Measurements from ENCODE around the gene METTL21C. TPM values are rescaled to one million over a fixed set of nuclear protein-coding genes. Genes with fewer than 3 reads are reported as not detected.

Gene METTL21C
- total and polyA plus RNA-seq, 4 experiments from 2014 or later: not detected

DNA sequence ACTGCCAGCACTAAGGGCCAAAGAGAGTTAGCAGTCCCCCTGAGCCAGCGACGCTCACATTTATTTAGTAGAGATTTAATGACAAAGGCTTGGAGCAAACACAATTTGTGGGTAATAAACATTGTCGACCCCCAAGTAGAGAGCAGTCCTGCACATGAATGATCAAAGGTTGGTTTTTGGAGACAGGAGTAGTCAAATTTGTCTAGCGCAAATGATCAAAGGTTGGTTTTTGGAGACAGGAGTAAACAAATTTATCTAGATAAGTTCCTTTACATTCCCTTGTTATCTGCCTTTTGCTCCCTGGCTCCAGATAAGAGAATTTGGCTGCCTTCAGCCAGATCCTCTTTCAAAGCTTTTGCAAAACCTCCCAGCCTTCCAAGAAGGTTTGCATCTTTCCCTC, 26.9 kb downstream of the METTL21C start:
- no peak overlapping the region for H3K4me3 Mint-ChIP-seq
- CTCF ChIA-PET (ENCODE audit: partially characterized antibody): no interaction called here

GRCh38 chr13:102667023-102667422, 27.8 kb downstream of the METTL21C start:
- POLR2A ChIA-PET (ENCODE audit: partially characterized antibody): interaction anchor here (1.1 kb wide), 1 partner anchor 71 kb away, joined by 3 read pairs; no protein-coding TSS in a partner anchor
- intact Hi-C loops (cut with micrococcal nuclease): no loop called here
- H3K36me3 ChIP-seq (ENCODE audit: insufficient read depth, low read length): peaks cover 48% of the 10 kb centered on the region
- no peak overlapping the region for H3K4me3 Mint-ChIP-seq
- H3K4me3 ChIP-seq (ENCODE audit: low read length in 2 of 2): no peak overlapping the region
- no peaks in the 10 kb centered on the region for H3K27me3 ChIP-seq (ENCODE audit: insufficient read depth, low read length)
- DNase-seq: no peak
- no peak overlapping the region for H3K27ac Mint-ChIP-seq
- H3K27me3 Mint-ChIP-seq: no peaks in the 10 kb centered on the region
- H3K9me3 Mint-ChIP-seq: peaks cover 0 to 29% (median 20%) of the 10 kb centered on the region in 8 donors
- peaks cover 75 to 76% of the 10 kb centered on the region in 2 donors for H3K36me3 Mint-ChIP-seq
- H3K4me1 Mint-ChIP-seq: peaks cover 0 to 2% (median 0%) of the 10 kb centered on the region in 4 donors
- H3K4me1 ChIP-seq (ENCODE audit: insufficient read depth, low read length): no peaks in the 10 kb centered on the region
- peaks cover 0 to 13% of the 10 kb centered on the region in 2 donors for H3K9me3 ChIP-seq (ENCODE audit: control insufficient read depth in 1 of 2, low read length in 2 of 2)
- H3K27ac ChIP-seq (ENCODE audit: low read depth, low read length): no peak overlapping the region
- CTCF ChIA-PET (ENCODE audit: partially characterized antibody): no interaction called here

More for the DNA sequence above, 26.9 kb downstream of the METTL21C start:
- POLR2A ChIA-PET (ENCODE audit: partially characterized antibody): no interaction called here
- Histone ChIP-seq H3K36me3 (ENCODE audit: insufficient read depth, low read length) (peaks cover 51% of the 10 kb centered on the region), H3K4me1 (ENCODE audit: insufficient read depth, low read length) (no peaks in the 10 kb centered on the region), H3K27ac (ENCODE audit: low read depth, low read length) (no peak overlapping the region), H3K9me3 (ENCODE audit: control insufficient read depth in 1 of 2, low read length in 2 of 2) (peaks cover 0 to 13% of the 10 kb centered on the region in 2 donors), H3K4me3 (ENCODE audit: low read length in 2 of 2) (no peak overlapping the region), H3K27me3 (ENCODE audit: insufficient read depth, low read length) (no peaks in the 10 kb centered on the region)
- no peak for DNase-seq
- H3K4me1 Mint-ChIP-seq: peaks cover 0 to 1% (median 0%) of the 10 kb centered on the region in 4 donors
- no peaks in the 10 kb centered on the region for H3K27me3 Mint-ChIP-seq
- H3K27ac Mint-ChIP-seq: peak overlapping the region in 1 of 7 donors; percentile 24
- intact Hi-C loops (cut with micrococcal nuclease): no loop called here
- peaks cover 73 to 80% of the 10 kb centered on the region in 2 donors for H3K36me3 Mint-ChIP-seq
- H3K9me3 Mint-ChIP-seq: peaks cover 0 to 29% (median 20%) of the 10 kb centered on the region in 8 donors

GRCh38 chr13:102659168-102659713, 35.6 kb downstream of the METTL21C start:
- CTCF ChIA-PET (ENCODE audit: partially characterized antibody): interaction anchor here (2.8 kb wide), 1 partner anchor 67 kb away, joined by 11 read pairs; no protein-coding TSS in a partner anchor
- intact Hi-C loops (cut with micrococcal nuclease): no loop called here
- POLR2A ChIA-PET (ENCODE audit: partially characterized antibody): no interaction called here

DNA sequence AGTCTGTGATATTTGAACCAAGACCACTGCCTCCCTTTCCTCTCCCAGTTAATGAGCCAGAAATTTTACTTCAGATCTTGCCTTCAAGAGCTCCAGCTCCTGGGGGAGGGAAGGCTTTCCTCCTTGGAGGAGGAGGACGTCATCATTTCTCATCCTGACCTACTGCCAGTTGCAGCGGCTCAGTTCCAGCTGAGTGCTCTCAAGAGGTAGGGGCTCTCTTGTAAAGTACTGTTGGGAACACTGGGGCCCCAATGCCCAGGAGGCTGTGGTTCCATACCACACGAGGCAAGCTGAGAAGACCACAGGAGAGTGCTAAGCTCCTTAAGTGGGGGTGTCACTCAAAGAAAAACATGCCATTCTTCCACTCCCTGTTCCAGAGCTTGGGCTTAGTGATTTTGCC, 36.2 kb downstream of the METTL21C start:
- Mint-ChIP-seq H3K4me1 (peaks cover 0 to 2% (median 0%) of the 10 kb centered on the region in 4 donors), H3K9me3 (peaks cover 0 to 4% (median 0%) of the 10 kb centered on the region in 8 donors), H3K36me3 (peaks cover 40 to 43% of the 10 kb centered on the region in 2 donors), H3K4me3 (no peak overlapping the region), H3K27ac (peak overlapping the region in 2 of 7 donors; percentile 38 to 59), H3K27me3 (no peaks in the 10 kb centered on the region)
- H3K27me3 ChIP-seq (ENCODE audit: insufficient read depth, low read length): no peaks in the 10 kb centered on the region
- no peak overlapping the region for H3K4me3 ChIP-seq (ENCODE audit: low read length in 2 of 2)
- no peaks in the 10 kb centered on the region for H3K4me1 ChIP-seq (ENCODE audit: insufficient read depth, low read length)
- DNase-seq: no peak
- ChIA-PET POLR2A (ENCODE audit: partially characterized antibody) (no interaction called here), CTCF (ENCODE audit: partially characterized antibody) (interaction anchor here (2.8 kb wide), 1 partner anchor 67 kb away, joined by 11 read pairs; no protein-coding TSS in a partner anchor)
- intact Hi-C loops (cut with micrococcal nuclease): no loop called here
- H3K9me3 ChIP-seq (ENCODE audit: control insufficient read depth in 1 of 2, low read length in 2 of 2): no peaks in the 10 kb centered on the region
- H3K36me3 ChIP-seq (ENCODE audit: insufficient read depth, low read length): peaks cover 27% of the 10 kb centered on the region
- no peak overlapping the region for H3K27ac ChIP-seq (ENCODE audit: low read depth, low read length)

More at GRCh38 chr13:102659168-102659713, 35.6 kb downstream of the METTL21C start:
- H3K4me1 ChIP-seq (ENCODE audit: insufficient read depth, low read length): no peaks in the 10 kb centered on the region
- no peak overlapping the region for H3K4me3 Mint-ChIP-seq
- H3K36me3 Mint-ChIP-seq: peaks cover 46 to 49% of the 10 kb centered on the region in 2 donors
- peaks cover 0 to 4% (median 0%) of the 10 kb centered on the region in 8 donors for H3K9me3 Mint-ChIP-seq
- no peaks in the 10 kb centered on the region for H3K27me3 ChIP-seq (ENCODE audit: insufficient read depth, low read length)
- H3K27me3 Mint-ChIP-seq: no peaks in the 10 kb centered on the region
- H3K36me3 ChIP-seq (ENCODE audit: insufficient read depth, low read length): peaks cover 31% of the 10 kb centered on the region
- H3K9me3 ChIP-seq (ENCODE audit: control insufficient read depth in 1 of 2, low read length in 2 of 2): no peaks in the 10 kb centered on the region
- H3K4me1 Mint-ChIP-seq: peaks cover 0 to 3% (median 0%) of the 10 kb centered on the region in 4 donors
- DNase-seq: no peak
- peak overlapping the region in 3 of 7 donors; percentile 38 to 53 (median 42) for H3K27ac Mint-ChIP-seq
- no peak overlapping the region for H3K4me3 ChIP-seq (ENCODE audit: low read length in 2 of 2)
- H3K27ac ChIP-seq (ENCODE audit: low read depth, low read length): no peak overlapping the region

DNA sequence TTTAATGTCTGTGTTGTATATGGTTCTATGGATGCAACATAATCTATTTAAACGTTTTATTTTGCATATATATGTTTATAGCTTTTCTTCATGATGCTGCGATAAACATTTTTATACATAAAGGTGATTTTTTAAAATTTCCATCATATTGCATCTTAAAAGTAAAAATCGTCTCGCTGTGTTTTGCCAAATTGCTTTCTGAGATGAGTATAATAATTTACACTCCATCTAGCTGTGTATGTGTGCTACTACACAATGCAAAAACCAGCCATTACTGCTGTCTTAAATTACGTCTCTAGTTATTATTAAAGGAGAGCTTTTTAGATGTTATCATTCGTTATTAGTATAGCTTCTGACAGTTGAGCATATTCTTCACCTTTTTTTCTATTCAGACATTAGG, 37.2 kb downstream of the METTL21C start:
- no peaks in the 10 kb centered on the region for H3K27me3 ChIP-seq (ENCODE audit: insufficient read depth, low read length)
- H3K4me3 Mint-ChIP-seq: no peak overlapping the region
- peaks cover 44 to 45% of the 10 kb centered on the region in 2 donors for H3K36me3 Mint-ChIP-seq
- H3K4me1 Mint-ChIP-seq: peaks cover 0 to 2% (median 0%) of the 10 kb centered on the region in 4 donors
- ChIA-PET CTCF (ENCODE audit: partially characterized antibody) (interaction anchor here (1.2 to 2.8 kb wide), 3 partner anchors 20 to 76 kb away, joined by 3 to 11 read pairs (median 5); no protein-coding TSS in a partner anchor), POLR2A (ENCODE audit: partially characterized antibody) (interaction anchor here (1.5 kb wide), 1 partner anchor 189 kb away, joined by 3 read pairs; no protein-coding TSS in a partner anchor)
- H3K9me3 Mint-ChIP-seq: peaks cover 0 to 4% (median 0%) of the 10 kb centered on the region in 8 donors
- H3K36me3 ChIP-seq (ENCODE audit: insufficient read depth, low read length): peaks cover 25% of the 10 kb centered on the region
- no peaks in the 10 kb centered on the region for H3K4me1 ChIP-seq (ENCODE audit: insufficient read depth, low read length)
- intact Hi-C loops (cut with micrococcal nuclease): no loop called here
- H3K9me3 ChIP-seq (ENCODE audit: control insufficient read depth in 1 of 2, low read length in 2 of 2): no peaks in the 10 kb centered on the region
- H3K27ac ChIP-seq (ENCODE audit: low read depth, low read length): no peak overlapping the region
- no peak overlapping the region for H3K27ac Mint-ChIP-seq
- no peak overlapping the region for H3K4me3 ChIP-seq (ENCODE audit: low read length in 2 of 2)
- DNase-seq: peak in 1 of 5 donors; percentile 11
- H3K27me3 Mint-ChIP-seq: no peaks in the 10 kb centered on the region

- intact Hi-C loops (cut with micrococcal nuclease): no loop called here
- no peak for DNase-seq
- no peak overlapping the region for H3K4me3 Mint-ChIP-seq
- Histone ChIP-seq H3K36me3 (ENCODE audit: insufficient read depth, low read length) (peaks cover 35% of the 10 kb centered on the region), H3K9me3 (ENCODE audit: control insufficient read depth in 1 of 2, low read length in 2 of 2) (no peaks in the 10 kb centered on the region), H3K27ac (ENCODE audit: low read depth, low read length) (no peak overlapping the region), H3K4me3 (ENCODE audit: low read length in 2 of 2) (no peak overlapping the region), H3K4me1 (ENCODE audit: insufficient read depth, low read length) (no peaks in the 10 kb centered on the region), H3K27me3 (ENCODE audit: insufficient read depth, low read length) (no peaks in the 10 kb centered on the region)
- no peak overlapping the region for H3K27ac Mint-ChIP-seq
- H3K4me1 Mint-ChIP-seq: no peaks in the 10 kb centered on the region
- H3K27me3 Mint-ChIP-seq: no peaks in the 10 kb centered on the region
- H3K9me3 Mint-ChIP-seq: peaks cover 0 to 4% (median 0%) of the 10 kb centered on the region in 8 donors
- CTCF ChIA-PET (ENCODE audit: partially characterized antibody): no interaction called here
- POLR2A ChIA-PET (ENCODE audit: partially characterized antibody): interaction anchor here (0.8 to 2.3 kb wide), 2 partner anchors 63 to 66 kb away, joined by 3 to 8 read pairs; no protein-coding TSS in a partner anchor
- H3K36me3 Mint-ChIP-seq: peaks cover 34 to 40% of the 10 kb centered on the region in 2 donors
These were observed 40.1 kb downstream of the METTL21C start for GRCh38 chr13:102654756-102655155.

- Mint-ChIP-seq H3K4me1 (peaks cover 0 to 2% (median under 1%) of the 10 kb centered on the region in 4 donors), H3K4me3 (no peak overlapping the region), H3K27me3 (no peaks in the 10 kb centered on the region), H3K27ac (no peak overlapping the region), H3K9me3 (no peaks in the 10 kb centered on the region), H3K36me3 (peaks cover 33 to 41% of the 10 kb centered on the region in 2 donors)
- no peaks in the 10 kb centered on the region for H3K4me1 ChIP-seq (ENCODE audit: insufficient read depth, low read length)
- DNase-seq: no peak
- H3K36me3 ChIP-seq (ENCODE audit: insufficient read depth, low read length): peaks cover 42% of the 10 kb centered on the region
- intact Hi-C loops (cut with micrococcal nuclease): no loop called here
- no peak overlapping the region for H3K27ac ChIP-seq (ENCODE audit: low read depth, low read length)
- no peaks in the 10 kb centered on the region for H3K27me3 ChIP-seq (ENCODE audit: insufficient read depth, low read length)
- H3K4me3 ChIP-seq (ENCODE audit: low read length in 2 of 2): no peak overlapping the region
- ChIA-PET POLR2A (ENCODE audit: partially characterized antibody) (interaction anchor here (0.8 to 1.2 kb wide), 2 partner anchors 55 to 58 kb away, joined by 3 to 4 read pairs; partner anchors contain the start of gene TPP2), CTCF (ENCODE audit: partially characterized antibody) (interaction anchor here (1.3 to 1.8 kb wide), 2 partner anchors 12 to 60 kb away, joined by 4 to 5 read pairs; no protein-coding TSS in a partner anchor)
- H3K9me3 ChIP-seq (ENCODE audit: control insufficient read depth in 1 of 2, low read length in 2 of 2): no peaks in the 10 kb centered on the region
These were observed 43.0 kb downstream of the METTL21C start for GRCh38 chr13:102651892-102652291.
